Suprapubic skin (tissue), 4 donors: ENCODE measurements around the gene SFI1. TPM values are rescaled to one million over a fixed set of nuclear protein-coding genes. Genes with fewer than 3 reads are reported as not detected.
"Not testable (repeated sequence)": the region's sequence is repeated elsewhere in the genome, so short reads cannot be mapped to it uniquely, and the experiment has no call there.

Experiments
- DNase-seq, 2 donors: peaks; one replicate each; pipeline ENCODE4 v3.0.0-alpha.2; 2019; ENCODE audit warnings: low spot score in 2 of 2
- H3K27ac ChIP-seq: fragments of 200-600 bp; sonication (generic); one replicate; pipeline ENCODE4 v1.5.1; 2019
- H3K27me3 ChIP-seq: fragments of 200-600 bp; sonication (generic); one replicate; pipeline ENCODE4 v1.5.1; 2019
- H3K36me3 ChIP-seq: fragments of 200-600 bp; sonication (generic); one replicate; pipeline ENCODE4 v1.5.1; 2019
- H3K4me1 ChIP-seq: fragments of 200-600 bp; sonication (generic); one replicate; pipeline ENCODE4 v1.5.1; 2019
- H3K4me3 ChIP-seq: fragments of 200-600 bp; sonication (generic); one replicate; pipeline ENCODE4 v1.5.1; 2019; ENCODE audit warnings: mild to moderate bottlenecking
- H3K9me3 ChIP-seq: fragments of 200-600 bp; sonication (generic); one replicate; pipeline ENCODE4 v1.5.1; 2019
- EP300 ChIP-seq: sonication (generic); formaldehyde crosslinking; IDR thresholded peaks from one replicate; pipeline ENCODE4 v1.6.1; 2017; ENCODE audit warnings: antibody characterized with exemption
- POLR2A ChIP-seq, 2 donors: fragments of 450-650 bp; IDR thresholded peaks; one replicate each; pipeline ENCODE4 v1.6.1; 2017; ENCODE audit warnings: antibody characterized with exemption in 2 of 2, mild to moderate bottlenecking in 2 of 2, moderate library complexity in 2 of 2
- POLR2AphosphoS5 ChIP-seq, 3 donors: sonication (generic); formaldehyde crosslinking; IDR thresholded peaks; one replicate each; pipeline ENCODE4 v1.6.1; 2017; ENCODE audit warnings: antibody characterized with exemption in 3 of 3
- WGBS: methylation state at CpG from one replicate; pipeline ENCODE4 v1.1.5; 2018; 5-methylcytosine and 5-hydroxymethylcytosine counted together
- total RNA-seq, 4 donors: library from RNA; depleted of rRNA; stranded (reverse); fragments of >200 nt; gene quantifications; one replicate each; pipeline ENCODE4 v1.1.0, GENCODE V29; 2016
- TF ChIP-seq, protein P1 (sequence below), 2 donors: fragments of 200-600 bp in 1 of 2; fragments of 450-650 bp in 1 of 2; sonication (generic) in 1 of 2; IDR thresholded peaks; one replicate each; pipeline ENCODE4 v1.5.1; 2016 to 2019; ENCODE audit warnings: antibody characterized with exemption in 2 of 2, mild to moderate bottlenecking in 1 of 2, moderate library complexity in 1 of 2

The SFI1 gene
- total RNA-seq, 4 donors from 2014 or later: 21.2 to 128 (median 40.7) TPM

DNA sequence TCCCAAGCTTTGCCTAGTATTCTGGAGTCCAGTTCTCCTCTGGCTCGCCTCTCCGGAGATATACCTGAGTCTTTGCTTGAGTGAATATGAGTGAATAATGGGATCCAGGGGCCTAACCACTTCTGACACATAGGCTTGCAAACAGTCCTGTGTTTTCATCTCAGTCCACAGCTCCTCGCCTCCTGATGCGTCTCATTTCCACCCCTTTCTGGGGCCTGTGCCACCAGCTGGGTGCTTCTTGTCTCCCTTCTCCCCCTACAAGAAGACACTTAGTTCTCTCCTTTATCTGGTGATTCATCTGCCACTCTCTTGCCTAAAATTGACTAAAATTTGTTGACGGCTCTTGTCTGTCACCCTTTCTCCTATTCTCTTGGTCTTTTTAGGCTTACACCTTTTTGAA, 44.6 kb downstream of the SFI1 start:
- WGBS: 91% methylated on average over 5 of the region's 5 CpGs
- Histone ChIP-seq H3K27ac (no peak overlapping the region), H3K4me3 (no peak overlapping the region), H3K36me3 (no peaks in the 10 kb centered on the region), H3K4me1 (no peaks in the 10 kb centered on the region), H3K9me3 (no peaks in the 10 kb centered on the region), H3K27me3 (no peaks in the 10 kb centered on the region)
- TF ChIP-seq POLR2AphosphoS5 (IDR thresholded peaks at IDR 0.05) (no peak), POLR2A (IDR thresholded peaks at IDR 0.05) (no peak), EP300 (no peak)
- TF ChIP-seq, protein P1, sequence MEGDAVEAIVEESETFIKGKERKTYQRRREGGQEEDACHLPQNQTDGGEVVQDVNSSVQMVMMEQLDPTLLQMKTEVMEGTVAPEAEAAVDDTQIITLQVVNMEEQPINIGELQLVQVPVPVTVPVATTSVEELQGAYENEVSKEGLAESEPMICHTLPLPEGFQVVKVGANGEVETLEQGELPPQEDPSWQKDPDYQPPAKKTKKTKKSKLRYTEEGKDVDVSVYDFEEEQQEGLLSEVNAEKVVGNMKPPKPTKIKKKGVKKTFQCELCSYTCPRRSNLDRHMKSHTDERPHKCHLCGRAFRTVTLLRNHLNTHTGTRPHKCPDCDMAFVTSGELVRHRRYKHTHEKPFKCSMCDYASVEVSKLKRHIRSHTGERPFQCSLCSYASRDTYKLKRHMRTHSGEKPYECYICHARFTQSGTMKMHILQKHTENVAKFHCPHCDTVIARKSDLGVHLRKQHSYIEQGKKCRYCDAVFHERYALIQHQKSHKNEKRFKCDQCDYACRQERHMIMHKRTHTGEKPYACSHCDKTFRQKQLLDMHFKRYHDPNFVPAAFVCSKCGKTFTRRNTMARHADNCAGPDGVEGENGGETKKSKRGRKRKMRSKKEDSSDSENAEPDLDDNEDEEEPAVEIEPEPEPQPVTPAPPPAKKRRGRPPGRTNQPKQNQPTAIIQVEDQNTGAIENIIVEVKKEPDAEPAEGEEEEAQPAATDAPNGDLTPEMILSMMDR (IDR thresholded peaks at IDR 0.05): no peak
- no peak for DNase-seq

DNA sequence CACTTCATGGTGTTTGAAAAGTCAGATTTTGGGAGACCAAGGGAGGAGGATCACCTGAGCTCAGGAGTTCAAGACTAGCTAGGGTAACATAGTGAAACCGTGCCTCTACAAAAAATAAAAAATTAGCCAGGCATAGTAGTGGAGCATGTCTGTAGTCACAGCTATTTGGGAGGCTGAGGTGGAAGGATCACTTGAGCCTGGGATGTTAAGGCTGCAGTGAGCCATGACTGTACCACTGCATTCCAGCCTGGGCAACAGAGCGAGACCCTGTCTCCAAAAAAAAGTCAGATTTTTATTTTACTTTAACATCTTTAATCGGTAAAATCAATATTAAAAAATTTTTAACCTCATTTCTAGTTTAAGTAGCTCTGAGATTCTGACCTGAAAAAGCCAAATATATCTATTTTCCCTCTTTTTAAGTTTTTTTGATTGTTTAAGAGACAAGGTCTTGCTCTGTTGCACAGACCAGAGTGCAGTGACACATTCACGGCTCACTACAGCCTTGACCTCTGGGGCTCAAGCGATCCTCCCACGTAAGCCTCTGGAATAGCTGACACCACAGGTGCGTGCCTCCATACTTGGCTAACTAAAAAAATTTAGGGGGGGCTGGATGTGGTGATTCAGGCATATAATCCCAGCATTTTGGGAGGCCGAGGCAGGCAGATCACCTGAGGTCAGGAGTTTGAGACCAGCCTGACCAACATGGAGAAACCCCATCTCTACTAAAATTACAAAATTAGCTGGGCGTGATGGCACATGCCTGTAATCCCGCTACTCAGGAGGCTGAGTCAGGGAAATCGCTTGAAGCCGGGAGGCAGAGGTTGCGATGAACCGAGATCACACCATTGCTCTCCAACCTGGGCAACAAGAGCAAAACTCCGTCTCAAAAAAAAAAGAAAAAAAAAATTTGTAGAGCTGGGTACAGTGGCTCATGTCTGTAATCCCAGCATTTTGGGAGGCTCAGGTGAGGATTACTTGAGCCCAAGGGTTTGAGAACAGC, 48.4 kb downstream of the SFI1 start:
- no peaks in the 10 kb centered on the region for H3K4me1 ChIP-seq
- 76% methylated on average over 15 of the region's 15 CpGs for WGBS
- no peak for DNase-seq

DNA sequence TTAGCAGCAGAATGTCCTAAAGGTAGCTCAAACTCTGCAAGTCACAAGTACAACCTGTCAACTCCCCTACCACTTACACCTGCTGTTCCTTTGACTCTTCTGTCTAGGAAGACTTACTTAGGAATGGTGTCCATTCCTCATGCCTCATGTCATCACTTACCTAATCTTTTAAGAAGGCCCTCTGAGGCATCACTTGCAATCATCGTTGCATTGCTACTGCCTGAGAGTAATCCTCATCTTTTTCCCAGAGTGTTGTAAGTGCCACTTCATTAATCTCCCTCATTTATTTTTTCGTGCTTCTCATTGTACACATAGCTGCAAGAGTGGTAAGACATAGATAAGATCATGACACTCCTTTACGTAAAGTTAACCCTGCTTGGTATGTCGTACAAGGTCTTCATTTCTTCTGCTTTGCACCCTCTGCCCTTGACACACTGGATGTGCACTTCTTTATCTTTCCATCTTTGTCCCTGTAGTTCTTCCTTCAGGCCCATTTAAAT, 54.6 kb downstream of the SFI1 start:
- no peaks in the 10 kb centered on the region for H3K9me3 ChIP-seq
- DNase-seq: no peak
- H3K4me1 ChIP-seq: no peaks in the 10 kb centered on the region
- no peaks in the 10 kb centered on the region for H3K27me3 ChIP-seq
- TF ChIP-seq EP300 (no peak), POLR2AphosphoS5 (IDR thresholded peaks at IDR 0.05) (no peak), POLR2A (IDR thresholded peaks at IDR 0.05) (no peak)
- TF ChIP-seq, protein P1 (IDR thresholded peaks at IDR 0.05): no peak
- H3K36me3 ChIP-seq: peaks cover 28% of the 10 kb centered on the region
- no peak overlapping the region for H3K27ac ChIP-seq
- no peak overlapping the region for H3K4me3 ChIP-seq
- 78% methylated on average over 4 of the region's 4 CpGs for WGBS

More for the DNA sequence above, 48.4 kb downstream of the SFI1 start:
- Histone ChIP-seq H3K36me3 (peaks cover 5% of the 10 kb centered on the region), H3K27ac (no peak overlapping the region), H3K27me3 (no peaks in the 10 kb centered on the region), H3K9me3 (no peaks in the 10 kb centered on the region), H3K4me3 (no peak overlapping the region)
- TF ChIP-seq POLR2AphosphoS5 (IDR thresholded peaks at IDR 0.05) (no peak), EP300 (no peak), POLR2A (IDR thresholded peaks at IDR 0.05) (no peak)
- TF ChIP-seq, protein P1 (IDR thresholded peaks at IDR 0.05): no peak

DNA sequence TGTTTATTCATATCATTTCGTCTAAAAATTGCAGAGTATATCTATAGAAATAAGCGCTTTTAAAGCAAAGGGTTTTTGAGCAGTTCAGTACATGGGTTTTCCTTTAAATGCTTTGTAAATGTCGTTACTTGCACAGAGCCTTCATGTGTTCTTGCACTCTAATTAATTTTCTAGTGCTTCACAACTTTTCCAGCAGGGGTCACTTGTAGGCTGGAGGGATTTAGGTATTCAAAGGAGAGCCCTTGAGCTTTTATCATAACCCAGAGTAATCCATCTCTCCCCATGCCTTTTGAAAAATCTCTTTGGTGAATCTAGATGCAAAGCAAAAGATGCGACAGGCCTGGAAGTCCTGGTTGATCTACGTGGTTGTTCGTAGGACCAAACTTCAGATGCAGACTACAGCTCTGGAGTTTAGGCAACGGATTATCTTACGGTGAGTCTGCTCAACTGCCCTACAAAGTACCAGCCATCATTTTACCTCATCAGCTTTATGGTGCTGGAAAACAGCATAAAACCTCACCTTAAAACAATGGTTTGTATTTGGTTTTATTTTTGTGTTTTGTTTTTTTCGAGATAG, 60.4 kb downstream of the SFI1 start:
- H3K4me3 ChIP-seq: no peak overlapping the region
- H3K27me3 ChIP-seq: no peaks in the 10 kb centered on the region
- no peaks in the 10 kb centered on the region for H3K4me1 ChIP-seq
- TF ChIP-seq EP300 (no peak), POLR2AphosphoS5 (IDR thresholded peaks at IDR 0.05) (no peak), POLR2A (IDR thresholded peaks at IDR 0.05) (no peak)
- TF ChIP-seq, protein P1 (IDR thresholded peaks at IDR 0.05): no peak
- WGBS: 79% methylated on average over 9 of the region's 9 CpGs
- H3K36me3 ChIP-seq: peaks cover 22% of the 10 kb centered on the region
- H3K9me3 ChIP-seq: no peaks in the 10 kb centered on the region
- DNase-seq: no peak
- H3K27ac ChIP-seq: no peak overlapping the region

DNA sequence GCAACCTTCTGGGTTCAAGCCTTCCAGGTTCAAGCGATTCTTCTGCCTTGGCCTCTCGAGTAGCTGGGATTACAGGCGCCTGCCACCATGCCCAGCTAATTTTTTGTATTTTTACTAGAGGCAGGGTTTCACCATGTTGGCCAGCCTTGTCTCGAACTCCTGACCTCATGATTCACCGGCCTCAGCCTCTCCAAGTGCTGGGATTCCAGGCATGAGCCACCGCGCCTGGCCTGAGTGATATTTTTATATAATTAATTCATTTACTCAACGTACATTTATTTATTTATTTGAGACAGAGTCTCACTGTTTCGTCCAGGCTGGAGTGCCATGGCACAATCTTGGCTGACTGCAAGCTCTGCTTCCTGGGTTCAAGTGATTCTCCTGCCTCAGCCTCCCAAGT, 62.2 kb downstream of the SFI1 start:
- WGBS: 90% methylated on average over 9 of the region's 9 CpGs

More for the DNA sequence above, 62.2 kb downstream of the SFI1 start:
- not testable (repeated sequence) for DNase-seq, H3K4me1 ChIP-seq, H3K9me3 ChIP-seq, H3K4me3 ChIP-seq, H3K27ac ChIP-seq, H3K27me3 ChIP-seq
- peaks cover 18% of the 10 kb centered on the region for H3K36me3 ChIP-seq
